ENCODE measurements around the gene ARMC12. TPM values are rescaled to one million over a fixed set of nuclear protein-coding genes. Genes with fewer than 3 reads are reported as not detected.

ARMC12 gene
- polyA plus RNA-seq, 2 donors, result 0.27 to 0.96 TPM

DNA sequence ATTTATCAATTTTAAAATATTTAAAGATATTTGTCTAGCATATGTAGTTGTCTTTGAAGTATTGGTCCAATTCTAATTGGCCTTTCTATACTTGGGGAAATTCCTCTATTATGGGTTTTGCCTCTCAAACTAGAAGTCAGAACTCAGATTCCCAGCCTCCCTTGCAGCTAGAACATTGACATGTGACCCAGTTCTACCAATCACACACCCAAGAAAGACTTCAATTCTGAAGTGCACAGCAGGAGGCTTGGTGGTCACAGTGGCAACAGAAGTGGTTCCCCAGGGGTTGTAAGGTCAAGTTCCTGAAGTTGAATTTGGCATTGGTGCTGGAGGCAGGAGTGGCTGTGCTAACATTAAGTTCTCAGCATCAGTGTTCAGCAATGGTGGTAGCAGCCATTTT, 33.3 kb upstream of the ARMC12 start:
- H3K4me3 ChIP-seq (ENCODE audit: low read depth in 1 of 2, low read length in 2 of 2), result no peak overlapping the region
- no peaks in the 10 kb centered on the region for H3K4me1 ChIP-seq (ENCODE audit: control insufficient read depth in 2 of 2, insufficient read depth in 2 of 2, low read length in 1 of 2)
- H3K9me3 ChIP-seq (ENCODE audit: control insufficient read depth in 2 of 2, insufficient read depth in 1 of 2, low read depth in 1 of 2, low read length in 1 of 2), result peaks cover 0 to 3% of the 10 kb centered on the region in 2 donors
- H3K36me3 ChIP-seq (ENCODE audit: control insufficient read depth in 2 of 2, insufficient read depth in 2 of 2, low read length in 1 of 2), result peaks cover 0 to 2% of the 10 kb centered on the region in 2 donors
- no peaks in the 10 kb centered on the region for H3K27me3 ChIP-seq (ENCODE audit: control insufficient read depth in 1 of 2, insufficient read depth in 2 of 2, low read length in 2 of 2)
- no peak overlapping the region for H3K27ac ChIP-seq (ENCODE audit: low read depth in 2 of 2, low read length in 1 of 2)

DNA sequence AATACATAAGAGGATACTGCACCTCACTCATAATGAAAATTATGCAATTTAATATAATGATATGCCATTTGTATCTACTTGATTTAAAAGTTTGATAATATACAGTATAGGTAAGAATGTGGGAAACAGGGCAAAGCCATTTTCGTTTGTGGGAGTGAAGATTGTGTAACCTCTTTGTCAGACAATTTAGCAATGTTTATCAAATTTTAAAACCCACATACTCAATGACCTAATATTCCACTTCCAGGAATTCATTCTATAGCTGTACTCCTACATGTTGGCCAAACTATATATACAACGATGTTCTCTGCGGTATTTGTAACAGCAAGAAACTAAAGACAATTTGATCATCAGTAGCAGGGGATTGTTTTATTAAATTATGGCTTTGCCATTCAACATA, 30.4 kb upstream of the ARMC12 start:
- no peak overlapping the region for H3K4me3 ChIP-seq (ENCODE audit: low read depth in 1 of 2, low read length in 2 of 2)
- WGBS, 2 donors, result 61 to 65% methylated on average over 3 of the region's 3 CpGs
- peaks cover 0 to 3% of the 10 kb centered on the region in 2 donors for H3K9me3 ChIP-seq (ENCODE audit: control insufficient read depth in 2 of 2, insufficient read depth in 1 of 2, low read depth in 1 of 2, low read length in 1 of 2)
- peaks cover 0 to 2% of the 10 kb centered on the region in 2 donors for H3K36me3 ChIP-seq (ENCODE audit: control insufficient read depth in 2 of 2, insufficient read depth in 2 of 2, low read length in 1 of 2)
- peaks cover 0 to 3% of the 10 kb centered on the region in 2 donors for H3K4me1 ChIP-seq (ENCODE audit: control insufficient read depth in 2 of 2, insufficient read depth in 2 of 2, low read length in 1 of 2)
- no peaks in the 10 kb centered on the region for H3K27me3 ChIP-seq (ENCODE audit: control insufficient read depth in 1 of 2, insufficient read depth in 2 of 2, low read length in 2 of 2)
- no peak overlapping the region for H3K27ac ChIP-seq (ENCODE audit: low read depth in 2 of 2, low read length in 1 of 2)

GRCh38 chr6:35707714-35708407, 29.0 kb upstream of the ARMC12 start:
- Histone ChIP-seq H3K4me1 (ENCODE audit: control insufficient read depth in 2 of 2, insufficient read depth in 2 of 2, low read length in 1 of 2) (peaks cover 0 to 3% of the 10 kb centered on the region in 2 donors), H3K36me3 (ENCODE audit: control insufficient read depth in 2 of 2, insufficient read depth in 2 of 2, low read length in 1 of 2) (peaks cover 0 to 2% of the 10 kb centered on the region in 2 donors), H3K27ac (ENCODE audit: low read depth in 2 of 2, low read length in 1 of 2) (no peak overlapping the region), H3K27me3 (ENCODE audit: control insufficient read depth in 1 of 2, insufficient read depth in 2 of 2, low read length in 2 of 2) (no peaks in the 10 kb centered on the region), H3K9me3 (ENCODE audit: control insufficient read depth in 2 of 2, insufficient read depth in 1 of 2, low read depth in 1 of 2, low read length in 1 of 2) (peaks cover 0 to 3% of the 10 kb centered on the region in 2 donors), H3K4me3 (ENCODE audit: low read depth in 1 of 2, low read length in 2 of 2) (no peak overlapping the region)
- WGBS, 2 donors, result 54 to 63% methylated on average over 4 of the region's 4 CpGs

DNA sequence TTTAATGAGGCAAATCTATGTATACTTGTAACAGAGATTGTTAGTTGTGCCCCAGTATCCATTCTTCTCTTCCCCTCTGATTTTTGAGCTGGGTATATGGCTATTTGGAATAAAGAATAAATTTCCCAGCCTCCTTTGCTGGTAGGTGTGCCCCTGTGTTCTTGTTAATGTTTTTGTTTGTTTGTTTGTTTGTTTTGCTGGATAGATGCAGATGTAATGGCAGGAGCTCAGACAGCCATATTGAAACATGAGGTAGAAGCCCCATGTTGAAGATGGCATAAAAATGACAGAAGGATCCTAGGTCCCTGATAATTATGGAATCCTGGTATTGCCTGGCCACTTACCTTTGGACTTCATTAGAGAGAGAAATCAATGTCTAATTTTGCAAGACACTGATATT, 28.2 kb upstream of the ARMC12 start:
- peaks cover 0 to 2% of the 10 kb centered on the region in 2 donors for H3K9me3 ChIP-seq (ENCODE audit: control insufficient read depth in 2 of 2, insufficient read depth in 1 of 2, low read depth in 1 of 2, low read length in 1 of 2)
- H3K36me3 ChIP-seq (ENCODE audit: control insufficient read depth in 2 of 2, insufficient read depth in 2 of 2, low read length in 1 of 2), result peaks cover 0 to 2% of the 10 kb centered on the region in 2 donors
- no peak overlapping the region for H3K4me3 ChIP-seq (ENCODE audit: low read depth in 1 of 2, low read length in 2 of 2)
- H3K27ac ChIP-seq (ENCODE audit: low read depth in 2 of 2, low read length in 1 of 2), result no peak overlapping the region
- H3K4me1 ChIP-seq (ENCODE audit: control insufficient read depth in 2 of 2, insufficient read depth in 2 of 2, low read length in 1 of 2), result peaks cover 0 to 3% of the 10 kb centered on the region in 2 donors
- no peaks in the 10 kb centered on the region for H3K27me3 ChIP-seq (ENCODE audit: control insufficient read depth in 1 of 2, insufficient read depth in 2 of 2, low read length in 2 of 2)

DNA sequence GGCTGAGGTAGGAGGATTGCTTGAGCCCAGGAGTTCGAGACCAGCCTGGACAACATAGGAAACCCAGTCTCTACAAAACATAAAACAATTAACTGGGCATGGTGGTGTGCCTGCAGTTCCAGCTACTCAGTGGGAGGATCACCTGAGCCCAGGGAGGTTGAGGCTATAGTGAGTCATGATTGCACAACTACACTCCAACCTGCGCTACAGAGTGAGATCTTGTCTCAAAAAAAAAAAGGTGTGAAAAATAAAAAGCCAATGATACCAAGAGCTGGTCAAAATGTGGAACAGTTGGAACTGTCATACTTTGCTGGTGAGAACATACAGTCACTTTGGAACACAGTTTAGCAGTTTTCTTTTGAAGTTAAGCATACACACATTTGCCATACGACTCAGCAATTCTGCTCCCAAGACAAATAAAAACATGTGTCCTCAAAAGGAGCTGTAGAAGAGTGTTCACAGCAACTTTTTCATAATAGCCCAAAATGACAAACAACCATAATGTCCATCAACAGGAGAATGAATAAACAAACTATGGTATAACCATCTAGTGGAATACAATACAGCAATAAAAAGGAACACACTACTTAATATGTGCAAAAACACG, 26.5 kb upstream of the ARMC12 start:
- 54% methylated on average over 4 of the region's 4 CpGs for WGBS, 2 donors
- no peak overlapping the region for H3K4me3 ChIP-seq (ENCODE audit: low read depth in 1 of 2, low read length in 2 of 2)
- no peaks in the 10 kb centered on the region for H3K9me3 ChIP-seq (ENCODE audit: control insufficient read depth in 2 of 2, insufficient read depth in 1 of 2, low read depth in 1 of 2, low read length in 1 of 2)
- no peaks in the 10 kb centered on the region for H3K27me3 ChIP-seq (ENCODE audit: control insufficient read depth in 1 of 2, insufficient read depth in 2 of 2, low read length in 2 of 2)
- no peak overlapping the region for H3K27ac ChIP-seq (ENCODE audit: low read depth in 2 of 2, low read length in 1 of 2)
- peaks cover 0 to 3% of the 10 kb centered on the region in 2 donors for H3K4me1 ChIP-seq (ENCODE audit: control insufficient read depth in 2 of 2, insufficient read depth in 2 of 2, low read length in 1 of 2)
- no peaks in the 10 kb centered on the region for H3K36me3 ChIP-seq (ENCODE audit: control insufficient read depth in 2 of 2, insufficient read depth in 2 of 2, low read length in 1 of 2)

- H3K27me3 ChIP-seq (ENCODE audit: control insufficient read depth in 1 of 2, insufficient read depth in 2 of 2, low read length in 2 of 2), result no peaks in the 10 kb centered on the region
- WGBS, 2 donors, result 97% methylated on average over 7 of the region's 7 CpGs
- H3K27ac ChIP-seq (ENCODE audit: low read depth in 2 of 2, low read length in 1 of 2), result no peak overlapping the region
- no peaks in the 10 kb centered on the region for H3K9me3 ChIP-seq (ENCODE audit: control insufficient read depth in 2 of 2, insufficient read depth in 1 of 2, low read depth in 1 of 2, low read length in 1 of 2)
- no peaks in the 10 kb centered on the region for H3K36me3 ChIP-seq (ENCODE audit: control insufficient read depth in 2 of 2, insufficient read depth in 2 of 2, low read length in 1 of 2)
- H3K4me1 ChIP-seq (ENCODE audit: control insufficient read depth in 2 of 2, insufficient read depth in 2 of 2, low read length in 1 of 2), result peaks cover 0 to 3% of the 10 kb centered on the region in 2 donors
- H3K4me3 ChIP-seq (ENCODE audit: low read depth in 1 of 2, low read length in 2 of 2), result no peak overlapping the region
These were observed 25.1 kb upstream of the ARMC12 start for GRCh38 chr6:35711731-35712130.

GRCh38 chr6:35713006-35713767, 23.6 kb upstream of the ARMC12 start:
- WGBS, 2 donors, result 90 to 92% methylated on average over 7 of the region's 7 CpGs

DNA sequence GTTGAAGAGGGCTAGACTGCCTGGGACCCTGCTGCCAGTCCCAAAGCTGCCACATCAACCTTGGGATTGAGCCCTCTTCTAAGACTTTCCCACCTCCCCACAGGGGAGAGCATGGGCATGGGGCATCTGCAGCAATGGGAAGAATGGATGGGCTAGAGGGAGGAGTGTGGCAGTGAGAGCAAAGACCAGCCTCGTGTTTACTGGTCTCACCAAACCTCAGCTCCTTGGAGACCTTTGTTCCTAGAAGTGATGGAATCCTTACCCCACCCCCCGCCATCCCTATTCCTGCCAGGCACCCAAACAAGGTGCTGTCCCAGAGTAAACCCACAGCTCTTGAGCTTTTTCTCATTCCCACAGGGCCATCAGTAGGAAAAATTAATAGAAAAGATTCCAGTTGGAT, 20.0 kb upstream of the ARMC12 start:
- no peaks in the 10 kb centered on the region for H3K9me3 ChIP-seq (ENCODE audit: control insufficient read depth in 2 of 2, insufficient read depth in 1 of 2, low read depth in 1 of 2, low read length in 1 of 2)
- no peak overlapping the region for H3K27ac ChIP-seq (ENCODE audit: low read depth in 2 of 2, low read length in 1 of 2)
- H3K36me3 ChIP-seq (ENCODE audit: control insufficient read depth in 2 of 2, insufficient read depth in 2 of 2, low read length in 1 of 2), result no peaks in the 10 kb centered on the region
- peaks cover 0 to 10% of the 10 kb centered on the region in 2 donors for H3K4me1 ChIP-seq (ENCODE audit: control insufficient read depth in 2 of 2, insufficient read depth in 2 of 2, low read length in 1 of 2)
- no peak overlapping the region for H3K4me3 ChIP-seq (ENCODE audit: low read depth in 1 of 2, low read length in 2 of 2)
- no peaks in the 10 kb centered on the region for H3K27me3 ChIP-seq (ENCODE audit: control insufficient read depth in 1 of 2, insufficient read depth in 2 of 2, low read length in 2 of 2)
- 71 to 75% methylated on average over 2 of the region's 2 CpGs for WGBS, 2 donors

More at GRCh38 chr6:35713006-35713767, 23.6 kb upstream of the ARMC12 start:
- H3K9me3 ChIP-seq (ENCODE audit: control insufficient read depth in 2 of 2, insufficient read depth in 1 of 2, low read depth in 1 of 2, low read length in 1 of 2), result no peaks in the 10 kb centered on the region
- H3K27me3 ChIP-seq (ENCODE audit: control insufficient read depth in 1 of 2, insufficient read depth in 2 of 2, low read length in 2 of 2), result no peaks in the 10 kb centered on the region
- H3K27ac ChIP-seq (ENCODE audit: low read depth in 2 of 2, low read length in 1 of 2), result no peak overlapping the region
- H3K4me1 ChIP-seq (ENCODE audit: control insufficient read depth in 2 of 2, insufficient read depth in 2 of 2, low read length in 1 of 2), result peaks cover 0 to 7% of the 10 kb centered on the region in 2 donors
- no peak overlapping the region for H3K4me3 ChIP-seq (ENCODE audit: low read depth in 1 of 2, low read length in 2 of 2)
- no peaks in the 10 kb centered on the region for H3K36me3 ChIP-seq (ENCODE audit: control insufficient read depth in 2 of 2, insufficient read depth in 2 of 2, low read length in 1 of 2)

- Histone ChIP-seq H3K27ac (ENCODE audit: low read depth in 2 of 2, low read length in 1 of 2) (no peak overlapping the region), H3K36me3 (ENCODE audit: control insufficient read depth in 2 of 2, insufficient read depth in 2 of 2, low read length in 1 of 2) (no peaks in the 10 kb centered on the region), H3K4me3 (ENCODE audit: low read depth in 1 of 2, low read length in 2 of 2) (no peak overlapping the region), H3K9me3 (ENCODE audit: control insufficient read depth in 2 of 2, insufficient read depth in 1 of 2, low read depth in 1 of 2, low read length in 1 of 2) (no peaks in the 10 kb centered on the region), H3K27me3 (ENCODE audit: control insufficient read depth in 1 of 2, insufficient read depth in 2 of 2, low read length in 2 of 2) (no peaks in the 10 kb centered on the region), H3K4me1 (ENCODE audit: control insufficient read depth in 2 of 2, insufficient read depth in 2 of 2, low read length in 1 of 2) (peaks cover 6 to 13% of the 10 kb centered on the region in 2 donors)
- 79 to 84% methylated on average over 19 of the region's 19 CpGs for WGBS, 2 donors
These were observed 19.1 kb upstream of the ARMC12 start for GRCh38 chr6:35717449-35718374.

Data from esophagus (tissue), 2 donors.